GM18909 (cell line): ENCODE measurements around the gene IAH1.

Source experiments
- ATAC-seq: cut with Tn5 transposase; IDR thresholded peaks from one replicate; pipeline ENCODE4 v1.9.1; 2021; ENCODE audit warnings: mild to moderate bottlenecking; ENCODE audit not compliant: unreplicated experiment, poor library complexity

IAH1 gene

DNA sequence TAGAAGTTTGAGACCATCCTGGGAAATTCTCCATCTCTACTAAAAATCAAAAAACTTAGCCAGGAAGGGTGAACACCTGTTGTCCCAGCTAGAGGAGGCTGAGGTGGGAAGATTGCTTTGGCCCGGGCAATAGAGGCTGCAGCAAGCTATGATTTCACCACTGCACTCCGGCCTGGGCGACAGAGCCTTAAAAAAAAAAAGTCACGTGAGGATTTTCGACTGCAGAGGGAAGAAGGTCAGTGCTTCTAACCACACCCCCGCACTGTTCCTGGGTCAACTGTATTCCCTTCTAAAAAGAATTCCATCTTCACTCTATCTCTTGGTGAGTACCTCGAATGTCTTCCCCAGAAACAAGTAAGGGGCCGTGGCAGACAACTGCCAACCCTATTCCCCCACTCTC lies 49.9 kb downstream of the IAH1 start:
- ATAC-seq: no peak

DNA sequence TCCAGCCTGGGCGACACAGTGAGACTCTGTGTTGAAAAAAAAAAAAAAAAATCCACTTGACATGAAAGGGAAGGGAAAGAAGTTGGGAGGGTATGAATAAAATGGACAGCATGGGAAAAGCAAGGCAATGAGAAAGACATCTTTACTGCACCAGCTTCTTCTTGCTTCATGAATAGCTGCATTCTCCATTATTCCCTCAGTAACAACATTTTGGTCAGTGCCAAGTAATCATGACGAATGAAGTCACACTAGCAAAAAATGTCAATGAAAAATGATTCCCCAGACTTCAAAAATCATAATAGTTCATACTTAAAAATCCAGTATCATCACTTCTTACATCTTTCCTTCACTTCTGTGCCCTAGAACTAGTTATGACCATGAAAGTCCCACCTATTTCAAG lies 50.9 kb downstream of the IAH1 start:
- no peak for ATAC-seq

DNA sequence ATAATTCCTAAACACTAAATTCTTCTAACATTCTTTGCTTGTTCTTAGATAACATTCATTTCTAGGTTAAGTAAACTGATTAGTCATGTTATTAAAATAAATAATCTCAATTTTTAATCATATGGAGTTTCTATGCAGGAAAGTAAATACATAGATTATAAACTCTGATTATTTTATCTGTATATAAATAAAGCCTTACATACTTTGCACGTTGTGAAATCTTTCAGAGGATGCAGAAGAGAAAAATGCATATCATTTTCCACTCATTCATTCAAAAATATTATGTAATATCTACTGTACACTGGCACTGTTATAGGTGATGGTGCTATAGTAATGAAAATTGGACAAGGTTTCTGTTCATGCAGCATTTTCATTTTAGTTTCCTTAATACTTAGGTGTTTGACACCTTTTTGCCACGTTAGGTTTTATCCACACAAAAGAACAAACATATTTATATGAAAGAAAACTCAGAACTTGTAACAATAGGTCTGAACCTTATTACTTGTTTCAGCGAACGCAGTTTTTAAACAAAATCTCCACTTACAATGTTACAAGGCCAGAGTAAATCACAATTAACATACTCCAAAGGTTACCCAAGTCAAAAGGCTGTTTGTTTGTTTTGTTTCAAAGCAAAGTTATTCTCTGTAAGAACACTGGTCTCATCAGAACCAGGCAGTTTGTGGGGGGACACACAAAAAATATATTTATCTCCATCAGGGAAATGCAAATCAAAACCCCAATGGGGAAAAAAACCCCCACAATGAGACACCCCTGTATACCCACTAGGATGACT lies 53.8 kb downstream of the IAH1 start:
- ATAC-seq: no peak

DNA sequence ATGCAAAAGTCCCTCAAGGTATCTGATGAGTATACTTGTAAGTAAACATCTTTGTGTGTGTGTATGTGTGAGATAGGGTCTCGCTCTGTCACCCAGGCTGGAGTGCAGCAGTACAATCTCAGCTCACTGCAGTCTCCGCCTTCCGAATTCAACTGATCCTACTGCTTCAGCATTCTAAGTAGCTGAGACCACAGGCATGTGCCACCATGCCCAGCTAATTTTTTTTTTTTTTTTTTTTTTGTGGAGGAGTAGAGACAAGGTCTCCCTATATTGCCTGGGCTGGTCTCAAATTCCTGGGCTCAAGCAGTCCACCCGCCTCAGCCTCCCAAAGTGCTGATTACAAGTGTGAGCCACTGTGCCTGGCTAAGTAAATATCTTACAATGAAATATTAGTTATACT lies 58.1 kb downstream of the IAH1 start:
- no peak for ATAC-seq

DNA sequence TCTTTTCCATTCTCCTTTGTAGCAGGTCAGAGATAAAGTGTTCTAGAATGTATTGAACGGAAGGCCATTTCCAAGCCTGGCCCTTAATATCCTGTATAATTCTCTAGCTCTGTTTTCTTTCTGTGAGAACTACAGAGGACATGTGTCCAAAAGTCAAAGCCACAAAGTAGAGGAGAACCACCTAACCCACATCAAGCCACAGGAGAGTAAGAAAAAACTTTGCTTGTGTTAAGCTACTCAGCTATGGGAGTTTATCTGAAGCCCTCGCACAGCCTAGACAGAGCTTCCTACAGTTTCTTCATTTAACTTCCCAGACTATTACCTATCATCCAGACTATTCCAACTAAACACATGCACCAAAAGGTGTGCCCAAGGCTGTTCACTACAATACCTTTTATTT lies 59.3 kb downstream of the IAH1 start:
- no peak for ATAC-seq

DNA sequence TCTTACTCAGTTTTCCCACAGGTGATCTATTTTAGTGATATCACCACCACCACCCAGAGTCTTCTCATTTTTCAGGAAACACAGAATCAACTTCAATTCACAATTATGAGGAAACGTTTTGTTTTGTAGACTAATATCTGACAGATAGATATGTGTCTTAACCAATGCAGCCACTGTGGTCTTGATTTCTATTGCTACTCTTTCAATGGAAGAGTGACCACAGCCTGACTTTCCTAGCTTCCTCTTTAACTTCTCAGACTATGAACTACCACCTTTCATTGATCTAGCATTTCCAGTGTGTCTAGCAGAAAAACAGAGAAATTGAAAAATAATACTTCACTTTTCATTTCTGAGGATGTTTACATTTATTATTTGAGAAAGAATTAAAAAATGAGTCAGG lies 60.8 kb downstream of the IAH1 start:
- no peak for ATAC-seq

DNA sequence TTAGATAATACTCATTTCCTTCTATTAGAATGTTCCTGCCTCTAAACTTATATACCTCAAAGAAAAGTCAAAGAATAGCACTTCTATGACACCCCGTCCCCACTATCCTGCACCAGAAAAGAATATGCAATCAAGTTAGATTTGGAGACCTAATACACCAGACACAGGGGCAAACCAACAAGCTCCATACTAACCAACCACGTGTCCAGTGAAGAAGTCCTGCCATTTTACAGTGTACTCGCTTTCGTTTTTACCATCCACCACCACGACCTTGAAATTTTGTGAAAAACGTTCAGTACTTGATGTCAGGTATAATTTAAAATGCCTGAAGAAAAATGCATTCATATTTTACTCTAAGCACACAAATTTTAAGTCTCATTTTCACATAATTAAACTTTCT lies 62.2 kb downstream of the IAH1 start:
- ATAC-seq: no peak

DNA sequence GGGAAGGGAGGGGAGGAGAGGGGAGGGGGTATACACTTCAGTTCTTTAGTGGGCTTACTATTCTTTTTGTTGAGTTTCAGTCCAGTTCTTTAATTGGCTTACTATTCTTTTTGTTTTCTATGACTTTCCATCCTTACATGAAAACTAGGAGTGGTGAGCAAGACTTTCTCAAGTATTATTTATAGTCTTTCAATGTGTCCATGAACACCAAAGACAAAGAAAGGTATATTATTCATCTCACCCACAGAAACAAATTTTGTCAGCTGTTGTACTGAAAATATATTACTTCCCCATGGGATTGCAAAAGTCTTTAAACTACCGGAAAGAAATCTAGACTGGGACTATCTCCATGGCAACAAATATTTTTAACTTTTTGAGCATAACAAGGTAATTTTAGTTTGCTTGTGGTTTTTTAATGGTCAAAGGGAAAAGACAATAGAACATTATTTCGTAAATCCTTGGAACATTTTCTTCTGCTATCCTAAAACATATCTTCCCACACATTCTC lies 63.7 kb downstream of the IAH1 start:
- ATAC-seq: no peak
